H1 (cell line): ENCODE results near the gene TEAD3. TPM values are rescaled to one million over a fixed set of nuclear protein-coding genes. Genes with fewer than 3 reads are reported as not detected.

ENCODE experiments used
- CTCF ChIA-PET: fragments of 300-600 bp; sonication (Branson Sonifier 250); formaldehyde crosslinking; loops from one replicate; lab custom pipeline; 2021; ENCODE audit not compliant: partially characterized antibody; lab: Charles Lee
- POLR2A ChIA-PET: fragments of 300-600 bp; sonication (Branson Sonifier 250); formaldehyde crosslinking; loops from one replicate; lab custom pipeline; 2021; ENCODE audit warnings: inconsistent platforms; ENCODE audit not compliant: partially characterized antibody; lab: Charles Lee
- DNase-seq, 2 experiments: peaks; one replicate each; pipeline versions ENCODE4 v3.0.0 to v3.0.0-alpha.2; 2010 to 2022; ENCODE audit warnings: low spot score in 2 of 2, low read depth in 1 of 2, mixed read lengths in 1 of 2
- FAIRE-seq: peaks from 2 replicates; lab custom pipeline; 2011; peaks lifted over from hg19 to GRCh38; lab: Jason Lieb, UNC
- H2AFZ ChIP-seq: 2 replicates; pipeline ENCODE4 v1.8.1; 2012; ENCODE audit warnings: low read length, inconsistent platforms
- H2AK5ac ChIP-seq: 2 replicates; pipeline ENCODE4 v1.6.1; 2013; ENCODE audit warnings: low read depth, low read length
- H2BK120ac ChIP-seq: replicated peaks from 2 replicates; pipeline ENCODE3; 2013; ENCODE audit warnings: low read depth, low read length, inconsistent platforms
- H2BK12ac ChIP-seq: 2 replicates; pipeline ENCODE4 v1.6.1; 2013; ENCODE audit warnings: low read depth, low read length
- H2BK15ac ChIP-seq: 2 replicates; pipeline ENCODE4 v1.6.1; 2013; ENCODE audit warnings: low read length
- H2BK20ac ChIP-seq: 2 replicates; pipeline ENCODE4 v1.6.1; 2013; ENCODE audit warnings: low read length
- H2BK5ac ChIP-seq: 2 replicates; pipeline ENCODE4 v1.6.1; 2013; ENCODE audit warnings: low read depth, low read length
- H3K14ac ChIP-seq: 2 replicates; pipeline ENCODE4 v1.6.1; 2013; ENCODE audit warnings: inconsistent platforms; ENCODE audit not compliant: insufficient read length
- H3K18ac ChIP-seq: 2 replicates; pipeline ENCODE4 v1.6.1; 2013; ENCODE audit warnings: low read length; ENCODE audit errors: extremely low read depth
- H3K23ac ChIP-seq: 2 replicates; pipeline ENCODE4 v1.6.1; 2013; ENCODE audit warnings: inconsistent platforms; ENCODE audit not compliant: insufficient read length
- H3K23me2 ChIP-seq: 2 replicates; pipeline ENCODE4 v1.6.1; 2013; ENCODE audit warnings: low read depth, low read length
- H3K27ac ChIP-seq: 2 replicates; pipeline ENCODE4 v1.6.1; 2011; ENCODE audit warnings: low read depth, low read length, inconsistent platforms
- H3K27me3 ChIP-seq, 4 experiments: replicated peaks in 1 of 4; 1 replicate in 1 of 4; 2 replicates in 3 of 4; pipeline versions ENCODE4 v1.6.1 to v1.8.1; 2011 to 2013; ENCODE audit warnings: low read length in 3 of 4, mild to moderate bottlenecking in 3 of 4, inconsistent platforms in 2 of 4, mixed read lengths in 2 of 4, moderate library complexity in 1 of 4; ENCODE audit not compliant: control insufficient read depth in 3 of 4, insufficient read depth in 3 of 4; ENCODE audit errors: extremely low read depth in 1 of 4
- H3K36me3 ChIP-seq, 4 experiments: 2 replicates each; pipeline versions ENCODE4 v1.6.1 to v1.8.1; 2011 to 2013; ENCODE audit warnings: mild to moderate bottlenecking in 4 of 4, low read length in 3 of 4, moderate library complexity in 2 of 4, control low read depth in 1 of 4, inconsistent platforms in 1 of 4; ENCODE audit not compliant: insufficient read depth in 4 of 4, control insufficient read depth in 2 of 4
- H3K4ac ChIP-seq: replicated peaks from 2 replicates; pipeline ENCODE3; 2013; ENCODE audit warnings: low read length, low read depth, mixed read lengths, inconsistent platforms; ENCODE audit not compliant: insufficient read length
- H3K4me1 ChIP-seq, 4 experiments: replicated peaks in 1 of 4; 1 replicate in 1 of 4; 2 replicates in 3 of 4; pipeline versions ENCODE4 v1.6.1 to v1.8.1; 2011 to 2013; ENCODE audit warnings: low read length in 3 of 4, inconsistent platforms in 2 of 4, mixed read lengths in 1 of 4; ENCODE audit not compliant: insufficient read depth in 4 of 4, control insufficient read depth in 3 of 4
- H3K4me2 ChIP-seq, 2 experiments: 2 replicates each; pipeline versions ENCODE4 v1.6.1 to v1.8.1; 2011 to 2013; ENCODE audit warnings: low read depth in 2 of 2, low read length in 2 of 2, control low read depth in 1 of 2, inconsistent platforms in 1 of 2, mild to moderate bottlenecking in 1 of 2; ENCODE audit not compliant: insufficient read depth in 1 of 2
- H3K4me3 ChIP-seq, 4 experiments: fragments of 200-600, 300-600 bp in 1 of 4; sonication (generic), shearing (Covaris generic), sonication (Bioruptor Twin) in 1 of 4; 2 replicates each; pipeline versions ENCODE4 v1.5.1 to v1.8.1; 2011 to 2016; ENCODE audit warnings: low read length in 4 of 4, low read depth in 3 of 4, control low read depth in 2 of 4, inconsistent platforms in 2 of 4, mild to moderate bottlenecking in 2 of 4, mixed read lengths in 1 of 4, moderate library complexity in 1 of 4; ENCODE audit not compliant: insufficient read depth in 2 of 4; ENCODE audit errors: extremely low read depth in 1 of 4
- H3K56ac ChIP-seq: replicated peaks from 2 replicates; pipeline ENCODE3; 2013; ENCODE audit warnings: low read depth, mild to moderate bottlenecking, mixed read lengths, low read length, inconsistent platforms; ENCODE audit not compliant: insufficient read length
- H3K79me1 ChIP-seq: 2 replicates; pipeline ENCODE4 v1.6.1; 2013; ENCODE audit warnings: low read depth, low read length, control low read depth
- H3K79me2 ChIP-seq, 2 experiments: 2 replicates each; pipeline versions ENCODE4 v1.6.1 to v1.8.1; 2012 to 2013; ENCODE audit warnings: low read length in 2 of 2, mild to moderate bottlenecking in 2 of 2, inconsistent platforms in 1 of 2; ENCODE audit not compliant: insufficient read depth in 2 of 2, control insufficient read depth in 1 of 2
- H3K9ac ChIP-seq, 4 experiments: replicated peaks in 1 of 4; 1 replicate in 1 of 4; 2 replicates in 3 of 4; pipeline versions ENCODE4 v1.6.1 to v1.8.1; 2011 to 2013; ENCODE audit warnings: low read depth in 3 of 4, low read length in 3 of 4, control low read depth in 2 of 4, mild to moderate bottlenecking in 2 of 4, moderate library complexity in 2 of 4, inconsistent platforms in 1 of 4; ENCODE audit errors: extremely low read depth in 1 of 4
- H3K9me3 ChIP-seq, 2 experiments: 2 replicates each; pipeline versions ENCODE4 v1.6.1 to v1.8.1; 2012 to 2013; ENCODE audit warnings: mild to moderate bottlenecking in 2 of 2, moderate library complexity in 2 of 2, control low read depth in 1 of 2, inconsistent platforms in 1 of 2, low read depth in 1 of 2, low read length in 1 of 2, mixed read lengths in 1 of 2; ENCODE audit not compliant: insufficient read depth in 2 of 2
- H4K20me1 ChIP-seq, 2 experiments: replicated peaks in 1 of 2; 2 replicates each; pipeline versions ENCODE3 to v1.8.1; 2011 to 2013; ENCODE audit warnings: inconsistent platforms in 2 of 2, low read length in 2 of 2, mild to moderate bottlenecking in 1 of 2; ENCODE audit not compliant: insufficient read depth in 2 of 2, control insufficient read depth in 1 of 2
- H4K5ac ChIP-seq: 2 replicates; pipeline ENCODE4 v1.6.1; 2013; ENCODE audit warnings: low read length, low read depth, mixed read lengths, inconsistent platforms; ENCODE audit not compliant: insufficient read length
- H4K8ac ChIP-seq: 2 replicates; pipeline ENCODE4 v1.8.0; 2013; ENCODE audit warnings: mild to moderate bottlenecking, moderate library complexity, low read length, inconsistent platforms; ENCODE audit not compliant: insufficient read depth; ENCODE audit errors: extremely low read depth
- H4K91ac ChIP-seq: replicated peaks from 2 replicates; pipeline ENCODE3; 2013; ENCODE audit warnings: low read length, mixed read lengths, inconsistent platforms; ENCODE audit not compliant: insufficient read length
- BCL11A ChIP-seq, 2 experiments: IDR thresholded peaks; one replicate each; pipeline ENCODE4 v1.6.1; 2011; ENCODE audit warnings: low read depth in 2 of 2, low read length in 2 of 2, mild to moderate bottlenecking in 2 of 2
- BRCA1 ChIP-seq: IDR thresholded peaks from 2 replicates; pipeline ENCODE4 v1.6.1; 2012; ENCODE audit warnings: low read depth, low read length, improper control_type of control experiment
- CTCF ChIP-seq, 3 experiments: IDR thresholded peaks; 1 replicate in 2 of 3; 2 replicates in 1 of 3; pipeline versions ENCODE4 v1.5.1 to v1.6.1; 2011; ENCODE audit warnings: low read length in 3 of 3, mild to moderate bottlenecking in 3 of 3, inconsistent platforms in 2 of 3, low read depth in 1 of 3, moderate library complexity in 1 of 3; ENCODE audit not compliant: insufficient read depth in 1 of 3; ENCODE audit errors: control extremely low read depth in 1 of 3
- JUN ChIP-seq: IDR thresholded peaks from 2 replicates; pipeline ENCODE4 v1.6.1; 2011; ENCODE audit warnings: low read depth, mild to moderate bottlenecking, improper control_type of control experiment, low read length
- KDM5A ChIP-seq: fragments of 200-600 bp; IDR thresholded peaks from 2 replicates; pipeline ENCODE4 v1.7.1; 2012; ENCODE audit warnings: mild to moderate bottlenecking, low read length, inconsistent platforms, mixed read lengths
- RBBP5 ChIP-seq: IDR thresholded peaks from 2 replicates; pipeline ENCODE4 v1.7.1; 2012; ENCODE audit warnings: low read depth, mild to moderate bottlenecking, inconsistent platforms, low read length, moderate library complexity, borderline replicate concordance
- SP1 ChIP-seq: IDR thresholded peaks from 2 replicates; pipeline ENCODE4 v1.6.1; 2011; ENCODE audit warnings: low read depth, low read length
- YY1 ChIP-seq: IDR thresholded peaks from 2 replicates; pipeline ENCODE4 v1.6.1; 2011; ENCODE audit warnings: low read depth, mild to moderate bottlenecking, low read length
- WGBS, 2 experiments: shearing (Covaris generic) in 1 of 2; methylation state at CpG; one replicate each; pipeline versions ENCODE4 v1.1.6 to v1.1.7; 2013 to 2015; ENCODE audit warnings: low lambda C conversion rate in 2 of 2, mixed read lengths in 2 of 2, inconsistent platforms in 1 of 2, low coverage in 1 of 2, missing lambda C conversion rate in 1 of 2; ENCODE audit not compliant: insufficient replicate concordance in 2 of 2, insufficient coverage in 1 of 2, insufficient read length in 1 of 2; ENCODE audit errors: extremely low coverage in 1 of 2, missing lambda C conversion rate in 1 of 2; 5-methylcytosine and 5-hydroxymethylcytosine counted together
- polyA plus RNA-seq, 7 experiments: library from polyadenylated mRNA; depleted of rRNA in 3 of 7; stranded (reverse) in 5 of 7; unstranded in 2 of 7; fragments of >200 nt in 5 of 7; fragments of 200-250 nt in 2 of 7; gene quantifications; 1 replicate in 5 of 7; 2 replicates in 1 of 7; 4 replicates in 1 of 7; pipeline versions ENCODE4 v1.2.1 to v1.2.3, GENCODE V29; 2011 to 2013; ENCODE audit warnings: missing spikeins in 2 of 7, mixed read lengths in 2 of 7
- total RNA-seq: library from RNA; stranded (reverse); fragmentation: NEBNext Ultra II Directional; extraction: Animal tissue kit (Norgen Biotek cat#: 25700); gene quantifications from 2 replicates; pipeline ENCODE4 v1.2.1, GENCODE V29; 2021

Gene TEAD3
- total and polyA plus RNA-seq, 2 of the 8 experiments (the other 6 are each of a cell fraction or from before 2014, with no cell fraction given): 20.1 to 28.7 TPM

- no peak within 1 kb of the TSS for H3K4ac ChIP-seq
- ChIA-PET POLR2A (interaction anchor here (0.8 to 12.4 kb wide), 8 partner anchors 8 to 120 kb away, joined by 3 to 197 read pairs (median 3); partner anchors contain the start of gene RPL10A), CTCF (interaction anchor here (0.7 to 11.0 kb wide), 10 partner anchors 9 to 225 kb away, joined by 3 to 161 read pairs (median 4); partner anchors contain the start of genes DEF6, PPARD and RPL10A)
- DNase-seq: peak; percentile 90 to 100
- peak within 1 kb of the TSS; percentile 92; the same call in 1 of the 2 replicates for H2AFZ ChIP-seq
- H3K4me1 ChIP-seq: peaks cover 7 to 14% (median 10%) of the 10 kb centered on the region in 4 experiments; a peak in 6 of 7 replicates
- H3K79me2 ChIP-seq: no peaks in the 10 kb centered on the region
- peak within 1 kb of the TSS; percentile 23 to 67 (median 59) for H3K4me3 ChIP-seq
- 7% methylated on average over 32 of the region's 87 CpGs; no CpG with 5 or more reads in 1 of the 2 experiments for WGBS, 2 experiments
- no peak within 1 kb of the TSS for H2BK5ac ChIP-seq
- H2AK5ac ChIP-seq: no peak within 1 kb of the TSS
- H4K20me1 ChIP-seq: peaks cover 0 to 4% of the 10 kb centered on the region in 2 experiments
- H3K23me2 ChIP-seq: peaks cover 8% of the 10 kb centered on the region; the same call in 1 of the 2 replicates
- H3K23ac ChIP-seq: no peak within 1 kb of the TSS
- no peak within 1 kb of the TSS for H4K5ac ChIP-seq
- FAIRE-seq: no peak
- H3K4me2 ChIP-seq: peak within 1 kb of the TSS; percentile 87 to 89
- H2BK15ac ChIP-seq: no peak within 1 kb of the TSS
- H4K8ac ChIP-seq: peak within 1 kb of the TSS; percentile 64
- H3K9ac ChIP-seq: peak within 1 kb of the TSS; percentile 22 to 84 (median 38); a peak in 6 of 7 replicates
- no peak within 1 kb of the TSS for H2BK120ac ChIP-seq
- H3K27ac ChIP-seq: no peak within 1 kb of the TSS
- no peaks in the 10 kb centered on the region for H3K27me3 ChIP-seq
- no peaks in the 10 kb centered on the region; the same call in 1 of the 2 replicates for H3K79me1 ChIP-seq
- no peaks in the 10 kb centered on the region; a peak in 1 of 4 replicates for H3K9me3 ChIP-seq
- peak within 1 kb of the TSS; percentile 60; the same call in 1 of the 2 replicates for H3K18ac ChIP-seq
- H3K14ac ChIP-seq: no peak within 1 kb of the TSS
- H3K56ac ChIP-seq: no peak within 1 kb of the TSS
- peaks cover 0 to 9% (median 2%) of the 10 kb centered on the region in 4 experiments; a peak in 4 of 8 replicates for H3K36me3 ChIP-seq
- no peak within 1 kb of the TSS for H2BK20ac ChIP-seq
- H2BK12ac ChIP-seq: 0 out of 2 replicates have a peak within 1 kb of the TSS, but pooled peaks have one; percentile 18
- peak within 1 kb of the TSS; percentile 35 for H4K91ac ChIP-seq
- no peak for TF ChIP-seq BCL11A (IDR thresholded peaks at IDR 0.05; ENCODE audit: low read depth in 2 of 2, low read length in 2 of 2)
- peak; percentile 43; the same call in 1 of the 2 replicates for TF ChIP-seq RBBP5
- TF ChIP-seq BRCA1: no peak
- TF ChIP-seq CTCF (IDR thresholded peaks at IDR 0.05; ENCODE audit: control extremely low read depth in 1 of 3, insufficient read depth in 1 of 3, low read depth in 1 of 3, low read length in 3 of 3): no peak
- no peak for TF ChIP-seq YY1
- TF ChIP-seq SP1: peak; percentile 25; the same call in 1 of the 2 replicates
- TF ChIP-seq KDM5A: no peak
- no peak for TF ChIP-seq JUN
These were observed 44.4 kb downstream of the TEAD3 start, which contains the start of gene FANCE for GRCh38 chr6:35452183-35453090. FANCE (plus strand) TSS chr6:35452338; CDS start chr6:35452546, 208 bp downstream.
